Fibroblast of skin of right biceps (primary cell): Measurements from ENCODE around the gene EYA4.

ENCODE experiments used
- DNase-seq: peaks from one replicate; pipeline ENCODE4 v3.0.0-alpha.2; 2013

Gene EYA4

DNA sequence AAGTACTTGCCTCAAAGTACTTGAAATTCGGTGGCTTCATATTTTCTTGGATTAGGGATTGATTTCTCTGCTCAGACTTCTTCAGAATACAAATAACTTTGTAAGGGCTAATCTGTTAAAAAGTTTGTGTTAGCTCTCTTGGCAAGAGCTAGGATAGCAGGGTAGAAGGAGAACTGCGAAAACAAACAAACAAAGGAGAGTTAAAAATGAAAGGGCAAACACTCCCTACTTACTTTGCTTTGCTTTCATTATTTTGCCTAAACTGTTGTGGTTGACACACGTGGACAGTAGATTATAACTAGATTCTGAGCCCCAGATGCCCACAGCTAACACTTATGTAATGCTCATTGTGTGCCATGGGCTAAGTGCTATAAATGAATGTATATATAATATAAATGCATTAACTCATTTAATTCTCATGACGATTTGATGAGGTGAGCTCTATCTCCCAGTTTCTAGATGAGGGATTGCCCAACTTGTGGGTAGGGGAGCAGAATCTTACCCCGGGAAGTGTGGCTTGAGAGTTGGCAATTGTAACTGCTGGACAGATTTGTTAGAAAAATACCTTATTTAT is 48.7 kb downstream of the EYA4 start:
- DNase-seq: no peak

GRCh38 chr6:133290930-133291329 is 49.8 kb downstream of the EYA4 start:
- no peak for DNase-seq

DNA sequence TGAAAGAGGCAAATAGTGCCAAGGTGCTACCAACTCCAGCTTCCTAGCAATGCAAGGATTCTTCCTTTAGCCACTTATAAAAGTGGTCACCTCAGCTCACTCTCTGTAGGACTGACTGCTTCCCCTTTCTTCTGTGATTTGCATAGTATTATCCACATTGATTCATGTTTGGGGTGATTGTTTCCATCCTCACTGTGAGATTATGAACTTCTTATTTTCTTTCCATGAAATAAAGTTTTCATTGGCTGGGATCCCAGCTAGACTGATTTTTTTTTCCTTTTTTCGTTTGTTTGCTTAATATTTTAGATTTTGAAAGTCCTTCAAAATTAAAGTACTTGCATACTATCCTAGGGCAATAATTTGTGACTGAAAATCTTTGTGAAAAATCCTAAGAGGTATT is 50.5 kb downstream of the EYA4 start:
- DNase-seq: no peak

- DNase-seq: no peak
These were observed 56.5 kb downstream of the EYA4 start for GRCh38 chr6:133297657-133298056.

DNA sequence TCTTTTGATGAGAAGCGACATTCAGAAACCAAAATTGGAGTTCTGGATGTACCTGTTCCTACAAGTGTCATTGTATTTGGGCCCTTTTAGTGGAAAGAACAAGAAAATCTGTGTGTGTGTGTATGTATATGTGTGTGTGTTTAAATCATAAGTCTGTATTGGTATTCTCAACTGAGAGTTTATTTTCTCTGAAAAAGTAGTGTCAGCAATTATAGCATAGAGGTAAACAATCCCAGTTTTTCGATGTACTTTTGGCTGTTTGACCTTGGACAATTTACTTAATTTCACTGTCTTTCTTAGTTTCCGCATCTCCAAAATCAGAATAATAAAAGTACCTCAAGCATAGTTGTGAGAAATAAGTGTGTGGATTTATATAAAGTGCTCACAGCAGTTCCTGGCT is 57.2 kb downstream of the EYA4 start:
- no peak for DNase-seq

GRCh38 chr6:133298801-133299200 is 57.6 kb downstream of the EYA4 start:
- no peak for DNase-seq

DNA sequence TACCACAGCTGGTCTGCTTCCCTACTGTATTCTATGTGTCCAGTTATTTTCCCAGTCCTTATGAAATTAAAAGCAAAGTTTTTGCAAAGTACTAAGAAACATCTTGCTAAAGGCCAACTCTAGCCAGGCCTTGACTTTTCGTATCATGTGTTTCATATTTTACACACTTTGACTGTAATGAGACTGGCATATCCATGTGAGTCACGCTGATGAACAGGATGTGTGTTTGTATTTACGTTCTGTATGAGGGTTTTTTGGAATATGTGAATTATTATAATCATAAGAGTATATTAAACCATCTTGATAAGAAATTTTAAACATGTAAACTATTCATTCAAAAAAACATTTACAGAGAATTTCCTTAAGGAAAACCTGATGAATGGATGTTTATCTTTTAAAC is 59.7 kb downstream of the EYA4 start:
- no peak for DNase-seq

DNA sequence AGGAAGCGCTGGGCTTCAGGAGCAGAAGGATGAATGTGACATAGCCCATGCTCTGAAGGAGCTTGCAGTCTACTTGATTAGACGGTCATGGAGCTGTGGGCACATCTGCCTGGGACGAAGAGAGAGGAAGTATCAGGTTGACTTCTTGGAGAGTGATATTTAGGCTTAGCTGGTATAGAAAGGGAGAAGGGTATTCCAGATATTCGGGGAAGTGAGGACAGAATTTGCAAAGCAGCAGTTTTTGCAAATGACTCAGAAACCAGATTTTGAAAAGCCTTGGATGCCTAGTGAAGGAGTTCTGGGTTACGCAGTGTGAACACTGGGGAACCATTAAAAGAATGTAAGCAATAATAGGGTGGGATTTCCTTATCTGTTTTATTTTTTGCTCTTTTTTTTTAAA is 60.7 kb downstream of the EYA4 start:
- DNase-seq: no peak

- DNase-seq: peak; percentile 10
These were observed 65.8 kb downstream of the EYA4 start for GRCh38 chr6:133306931-133307330.

DNA sequence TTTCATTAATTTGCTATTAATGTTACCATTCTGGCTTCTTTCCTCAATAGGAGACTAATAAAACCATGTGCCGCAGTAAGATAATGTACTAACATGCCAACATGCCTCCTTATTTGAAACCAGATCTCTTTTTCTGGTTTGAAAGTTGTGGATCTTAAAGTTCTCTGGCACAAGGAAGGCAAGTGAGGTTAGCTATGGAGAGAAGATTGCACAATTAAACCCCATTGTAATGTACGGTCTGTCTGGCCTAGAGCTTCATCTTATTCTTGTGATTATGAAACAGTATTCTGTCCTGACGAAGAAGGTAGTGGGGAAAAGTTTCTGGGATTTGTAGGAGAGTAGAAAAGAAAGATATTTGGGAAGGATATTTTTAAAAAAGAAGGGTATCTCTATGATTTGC is 68.4 kb downstream of the EYA4 start:
- DNase-seq: no peak

DNA sequence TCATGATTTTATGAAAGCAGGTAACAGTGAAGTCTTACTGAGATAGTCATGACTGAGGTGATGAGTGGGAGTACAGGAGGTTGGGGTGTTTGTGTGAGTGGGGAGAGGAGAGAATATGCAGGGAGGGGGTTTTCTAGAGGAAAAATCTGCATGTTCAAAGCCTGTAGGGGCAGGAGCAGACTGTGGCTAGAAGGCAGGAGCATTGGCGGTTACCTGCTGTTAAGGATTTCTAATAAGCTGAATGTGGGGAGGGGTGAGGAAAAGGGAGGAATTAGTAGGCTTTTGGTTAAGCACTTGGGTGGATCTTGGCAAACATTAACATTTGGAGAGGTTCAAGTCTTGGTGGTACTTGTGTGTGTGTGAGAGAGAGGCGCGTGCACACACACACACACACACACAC is 70.8 kb downstream of the EYA4 start:
- DNase-seq: no peak

DNA sequence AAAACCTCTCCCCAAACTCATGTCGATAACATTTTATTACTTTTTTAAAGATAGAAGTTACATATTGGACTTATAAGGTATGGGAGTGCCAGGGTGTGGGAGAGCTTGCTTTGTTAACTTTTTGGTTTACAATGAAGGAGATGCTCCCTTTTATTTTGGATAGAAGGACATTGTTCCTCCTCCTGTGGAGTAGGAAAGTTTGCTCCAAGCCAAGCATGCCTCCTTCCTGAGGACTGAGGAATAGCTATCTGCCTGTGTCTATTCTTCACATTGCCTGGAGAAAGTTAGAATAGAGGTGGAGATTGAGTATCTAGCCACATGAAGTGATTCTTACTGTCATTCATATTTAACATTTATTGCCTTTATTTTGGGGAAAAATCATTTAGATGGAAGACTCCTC is 71.9 kb downstream of the EYA4 start:
- DNase-seq: no peak

DNA sequence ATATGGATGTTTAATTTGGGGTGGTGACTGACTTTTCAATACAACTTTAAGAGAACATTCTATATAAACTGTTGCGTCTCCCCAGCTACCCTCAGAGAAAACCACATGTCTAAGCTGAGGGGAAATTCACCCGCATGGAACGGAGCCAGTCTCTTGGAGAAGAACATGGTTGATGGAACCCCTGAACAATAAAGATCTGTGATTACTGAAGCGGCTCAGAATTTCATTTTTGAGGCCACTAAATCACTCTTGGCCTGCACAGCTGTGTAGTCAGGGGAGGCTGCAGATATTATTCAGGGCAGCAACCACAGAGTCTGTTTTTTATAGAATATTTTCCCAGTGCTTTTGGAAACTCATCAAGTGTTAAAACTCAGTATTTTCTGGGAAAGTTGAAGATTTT is 73.8 kb downstream of the EYA4 start:
- DNase-seq: no peak

DNA sequence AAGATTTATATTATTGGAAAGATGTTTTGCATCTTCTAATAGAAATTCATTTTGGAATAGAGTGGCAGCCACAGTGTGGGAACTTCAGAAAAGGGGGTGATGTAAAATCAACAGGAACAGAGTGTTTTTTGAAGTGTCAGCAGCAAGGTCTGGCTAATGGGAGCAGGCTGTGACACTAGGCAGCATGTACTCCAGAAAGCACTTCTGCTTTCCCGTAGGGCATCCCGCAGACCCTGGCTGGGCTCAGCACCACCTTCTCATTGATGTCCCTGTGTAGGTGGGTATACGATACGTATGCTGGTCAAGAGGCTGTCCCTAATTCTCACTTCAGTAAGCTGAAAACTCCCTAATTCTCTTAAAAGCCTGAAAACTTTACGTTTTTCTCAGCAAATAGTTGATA is 74.7 kb downstream of the EYA4 start:
- no peak for DNase-seq

- no peak for DNase-seq
These were observed 76.5 kb downstream of the EYA4 start for GRCh38 chr6:133317704-133318103.

- DNase-seq: no peak
These were observed 85.4 kb downstream of the EYA4 start for GRCh38 chr6:133326584-133326983.

DNA sequence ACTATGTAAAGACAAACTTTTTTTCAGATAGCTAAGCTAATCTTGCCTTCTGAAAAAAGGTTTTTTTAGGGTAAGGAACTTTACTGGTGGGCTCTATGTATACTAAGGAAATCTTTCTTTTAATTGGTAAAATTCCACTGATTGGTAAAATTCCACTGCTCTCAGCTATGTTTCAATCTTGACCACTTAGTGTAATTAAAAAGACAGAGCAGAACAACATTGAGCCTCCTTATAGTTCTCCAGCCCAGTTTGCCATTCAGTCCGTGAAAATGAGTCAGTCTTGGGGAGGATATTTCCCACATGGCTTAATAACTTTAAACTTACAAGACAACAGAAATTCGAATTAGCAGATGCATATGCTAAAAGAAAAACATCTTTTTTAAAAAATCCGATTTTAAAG is 92.7 kb downstream of the EYA4 start:
- DNase-seq: no peak

- peak; percentile 10 for DNase-seq
These were observed 96.2 kb downstream of the EYA4 start for GRCh38 chr6:133337308-133337707.

GRCh38 chr6:133339543-133340384 is 98.6 kb downstream of the EYA4 start:
- no peak for DNase-seq

DNA sequence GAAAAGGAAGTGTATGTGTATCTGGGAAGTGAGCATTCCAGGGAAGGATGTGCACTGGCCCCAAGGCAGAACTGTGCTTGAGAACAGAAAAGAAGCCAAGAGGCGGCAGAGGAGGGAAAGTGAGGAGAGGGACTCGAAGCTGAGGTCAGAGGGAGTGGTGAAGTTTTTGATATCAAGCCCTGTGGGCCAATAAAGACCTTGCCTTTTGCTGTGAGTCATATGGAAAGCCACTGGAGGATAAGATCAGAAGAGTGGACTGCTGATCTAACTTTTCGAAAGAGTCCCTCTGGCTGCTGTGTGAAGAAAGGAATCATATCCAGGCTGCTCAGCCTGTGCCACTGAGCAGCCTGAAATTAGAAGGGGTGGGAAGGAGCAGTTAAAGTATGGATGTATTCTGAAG is 99.4 kb downstream of the EYA4 start:
- peak; percentile 31 for DNase-seq

DNA sequence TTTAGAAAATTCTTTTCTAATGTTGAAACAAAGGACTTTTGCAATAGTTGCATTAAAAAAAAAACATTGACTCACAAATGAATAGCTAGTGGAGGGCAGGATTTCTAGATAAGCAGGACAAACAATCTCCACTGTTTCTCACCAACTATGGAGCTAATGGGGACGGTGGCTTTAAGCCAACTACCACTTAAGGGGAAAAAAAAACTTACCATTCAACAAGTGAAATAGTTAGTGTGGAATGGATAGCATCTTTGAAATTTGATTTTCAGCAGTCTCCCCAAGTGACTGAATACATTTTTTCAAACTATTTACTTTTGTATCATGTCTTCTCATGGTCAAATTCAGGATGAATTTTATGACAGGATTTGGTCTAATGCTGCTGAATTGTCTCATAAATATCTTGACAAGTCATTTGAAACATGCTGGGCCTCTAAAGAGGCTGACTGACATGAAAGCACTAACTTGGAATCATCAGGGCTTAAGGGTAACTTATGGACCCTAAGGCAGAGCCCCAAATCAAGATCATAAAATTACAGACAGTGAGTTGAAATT is 100.5 kb downstream of the EYA4 start:
- peak; percentile 65 for DNase-seq

- DNase-seq: no peak
These were observed 102.1 kb downstream of the EYA4 start for GRCh38 chr6:133343220-133343619.

DNA sequence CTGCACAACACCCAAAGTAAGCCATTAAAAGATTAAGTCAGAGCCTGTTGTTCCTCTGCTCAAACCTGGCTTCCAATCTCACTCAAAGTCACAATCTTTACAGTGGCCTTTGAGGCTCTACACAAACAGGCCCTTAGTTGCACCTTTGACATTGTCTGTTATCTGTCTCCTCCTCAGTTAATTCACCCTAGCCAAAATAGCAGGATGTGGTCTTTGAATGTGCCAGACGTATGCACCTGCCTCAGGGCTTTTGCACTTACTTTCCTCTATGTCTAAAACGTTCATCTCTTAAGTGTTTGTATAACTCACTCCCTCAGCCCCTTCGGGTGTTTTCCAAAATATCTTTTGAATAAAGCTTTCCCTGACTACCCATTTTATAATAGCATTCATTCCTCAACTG is 107.7 kb downstream of the EYA4 start:
- no peak for DNase-seq

- no peak for DNase-seq
These were observed 109.8 kb downstream of the EYA4 start for GRCh38 chr6:133350928-133351327.

- DNase-seq: no peak
These were observed 110.9 kb downstream of the EYA4 start for GRCh38 chr6:133352046-133352445.
